ENCODE results near the gene SGPP2.
"Not testable (repeated sequence)": the region's sequence is repeated elsewhere in the genome, so short reads cannot be mapped to it uniquely, and the experiment has no call there.

SGPP2 gene

DNA sequence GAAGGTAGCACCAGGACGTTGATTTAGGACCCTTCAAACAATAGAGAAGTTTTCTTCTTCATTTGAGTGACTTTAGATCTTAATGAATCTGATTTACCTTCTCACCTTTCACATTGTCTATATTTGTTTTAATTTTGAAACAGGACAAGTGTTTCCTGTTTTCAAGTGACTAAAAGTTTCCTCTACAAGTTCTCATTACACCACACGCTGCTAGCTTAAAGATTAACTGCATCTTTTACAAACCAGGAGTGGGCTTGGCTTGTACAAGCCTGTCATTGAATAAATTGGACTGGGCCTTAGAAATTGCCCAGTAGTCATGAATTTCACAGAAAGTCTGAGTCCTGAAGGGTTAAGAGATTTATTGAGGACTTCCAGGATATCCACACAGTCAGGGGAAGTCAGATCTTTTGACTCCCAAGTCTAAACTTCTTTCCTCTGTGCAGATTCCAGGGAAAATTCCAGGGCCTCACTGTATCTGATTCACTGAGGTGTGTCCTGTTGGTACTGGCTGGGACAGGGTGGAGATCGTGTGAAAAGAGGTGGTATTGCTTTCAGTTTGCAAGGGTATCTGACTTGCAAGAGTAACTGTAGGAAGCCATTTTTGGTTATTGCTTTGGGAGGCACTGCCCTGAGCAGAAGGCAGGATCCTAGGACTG is 3.4 kb downstream of the SGPP2 start:
- no peak for DNase-seq (ENCODE audit: low read depth)

- no peak for DNase-seq (ENCODE audit: low read depth)
Measured at GRCh38 chr2:222430071-222430470, 5.7 kb downstream of the SGPP2 start.

DNA sequence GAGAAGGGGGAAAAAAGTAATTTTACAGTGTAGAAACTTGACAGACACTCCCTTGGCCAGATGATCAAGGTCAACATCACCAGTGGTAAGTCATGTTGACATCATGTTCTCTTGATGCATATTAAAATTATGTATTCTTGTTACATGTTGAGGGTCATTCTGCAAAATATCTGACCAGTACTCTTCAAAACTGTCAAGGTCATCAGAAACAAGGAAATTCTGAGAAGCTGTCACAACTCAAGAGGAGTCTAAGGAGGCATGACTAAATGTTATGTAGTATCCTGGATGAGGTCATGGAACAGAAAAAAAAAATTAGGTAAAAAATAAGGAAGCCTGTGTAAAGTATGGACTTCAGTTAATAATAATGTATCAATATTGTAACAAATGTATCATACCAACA is 6.3 kb downstream of the SGPP2 start:
- DNase-seq (ENCODE audit: low read depth), result no peak

- no peak for DNase-seq (ENCODE audit: low read depth)
Measured at GRCh38 chr2:222431869-222432268, 7.5 kb downstream of the SGPP2 start.

GRCh38 chr2:222433332-222434173 is 9.2 kb downstream of the SGPP2 start:
- DNase-seq (ENCODE audit: low read depth), result no peak

DNA sequence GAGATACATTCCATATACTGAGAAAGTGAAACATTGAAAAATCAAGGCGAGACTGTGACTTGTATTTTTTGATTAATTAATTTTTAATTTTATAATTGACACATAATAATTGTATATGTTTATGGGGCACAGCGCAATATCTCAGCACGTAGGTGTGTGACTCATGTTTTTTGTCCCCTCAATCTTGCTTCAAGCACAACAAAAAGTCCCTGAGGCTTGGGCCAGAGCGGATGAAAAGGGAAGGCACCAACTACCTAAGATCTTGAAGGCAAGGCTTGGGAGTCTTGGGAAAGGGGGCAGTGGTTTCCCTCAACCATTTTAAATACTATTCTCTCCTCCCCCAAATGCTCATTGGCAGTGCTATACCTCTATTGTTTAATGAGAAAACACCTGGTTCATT is 9.9 kb downstream of the SGPP2 start:
- DNase-seq (ENCODE audit: low read depth), result no peak

GRCh38 chr2:222435400-222436039 is 11.2 kb downstream of the SGPP2 start:
- not testable (repeated sequence) for DNase-seq (ENCODE audit: low read depth)

DNA sequence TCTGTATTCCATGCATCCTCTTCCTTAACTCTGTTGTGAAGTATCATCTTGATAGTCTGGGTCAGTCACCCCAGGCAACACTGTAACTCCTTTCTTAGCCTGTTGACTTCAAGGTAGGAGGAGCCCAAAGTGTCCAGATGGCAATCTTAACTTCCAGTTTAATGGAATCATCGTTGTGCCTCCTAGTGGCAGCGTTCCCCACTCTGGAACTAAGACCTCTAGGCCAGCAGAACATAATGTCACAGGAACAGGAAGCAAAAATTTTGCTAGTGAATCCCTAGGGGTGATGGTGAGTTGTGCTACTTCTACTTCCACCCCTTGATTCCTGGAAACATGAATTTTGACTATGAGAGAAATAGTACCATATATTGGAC is 11.7 kb downstream of the SGPP2 start:
- no peak for DNase-seq (ENCODE audit: low read depth)

DNA sequence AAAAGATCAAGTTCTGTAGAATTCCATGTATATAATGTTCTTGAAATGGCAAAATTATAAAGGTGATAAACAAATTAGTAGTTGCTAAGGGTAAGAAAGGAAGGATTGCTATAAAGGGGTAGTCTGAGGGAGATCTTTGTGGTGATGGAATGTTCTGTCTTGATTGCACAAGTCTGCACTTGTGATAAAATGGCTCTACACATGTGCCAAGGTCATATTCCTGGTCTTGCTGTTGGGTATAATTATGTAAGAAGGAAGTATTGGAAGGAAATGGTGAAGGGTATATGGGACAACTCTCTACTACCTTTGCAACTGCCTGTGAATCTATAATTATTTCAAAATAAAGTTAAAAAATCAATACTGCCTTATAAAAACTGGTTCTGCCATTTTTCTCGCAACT is 15.3 kb downstream of the SGPP2 start:
- DNase-seq (ENCODE audit: low read depth), result no peak

DNA sequence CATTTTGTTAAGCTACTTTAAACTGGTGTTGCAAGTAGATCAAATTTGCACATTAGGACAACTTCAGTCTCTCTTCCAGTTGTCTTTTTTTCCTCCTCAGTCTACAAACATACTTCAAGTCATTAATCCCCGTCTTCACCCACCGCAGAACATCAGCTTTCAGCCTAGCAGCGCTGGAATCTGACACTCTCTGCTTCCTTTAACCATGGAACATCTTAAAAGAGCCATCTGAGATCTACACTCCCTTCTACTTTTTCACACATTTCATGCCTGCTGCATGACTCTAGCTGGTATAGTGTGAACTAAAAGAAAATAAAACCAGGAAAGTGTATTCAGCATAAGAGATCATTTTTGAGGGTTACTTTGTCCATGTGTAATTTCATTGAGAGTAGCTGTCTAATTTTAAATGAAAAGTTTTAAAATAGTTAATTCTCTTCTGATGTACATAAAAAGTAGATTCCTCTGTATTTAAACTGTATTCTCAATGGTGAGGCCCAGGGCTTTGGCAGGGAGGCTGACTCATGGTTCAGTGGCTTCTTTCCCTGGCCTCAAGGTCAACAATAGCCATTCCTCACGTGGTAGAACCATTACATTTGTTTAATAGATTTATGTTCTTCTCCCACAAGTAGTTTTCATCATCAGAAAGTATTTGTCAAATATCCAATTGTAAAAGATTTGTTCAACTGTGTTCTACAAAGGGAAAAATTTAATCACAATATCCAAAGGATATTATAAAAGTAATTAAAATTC is 16.5 kb downstream of the SGPP2 start:
- DNase-seq (ENCODE audit: low read depth), result no peak

- DNase-seq (ENCODE audit: low read depth), result no peak
Measured at GRCh38 chr2:222442665-222443064, 18.3 kb downstream of the SGPP2 start.

- no peak for DNase-seq (ENCODE audit: low read depth)
Measured at GRCh38 chr2:222445227-222445626, 20.9 kb downstream of the SGPP2 start.

GRCh38 chr2:222447131-222447530 is 22.8 kb downstream of the SGPP2 start:
- DNase-seq (ENCODE audit: low read depth), result no peak

GRCh38 chr2:222448748-222449181 is 24.4 kb downstream of the SGPP2 start:
- DNase-seq (ENCODE audit: low read depth), result no peak

- no peak for DNase-seq (ENCODE audit: low read depth)
Measured at GRCh38 chr2:222450021-222450420, 25.7 kb downstream of the SGPP2 start.

GRCh38 chr2:222451224-222451674 is 26.9 kb downstream of the SGPP2 start:
- no peak for DNase-seq (ENCODE audit: low read depth)

DNA sequence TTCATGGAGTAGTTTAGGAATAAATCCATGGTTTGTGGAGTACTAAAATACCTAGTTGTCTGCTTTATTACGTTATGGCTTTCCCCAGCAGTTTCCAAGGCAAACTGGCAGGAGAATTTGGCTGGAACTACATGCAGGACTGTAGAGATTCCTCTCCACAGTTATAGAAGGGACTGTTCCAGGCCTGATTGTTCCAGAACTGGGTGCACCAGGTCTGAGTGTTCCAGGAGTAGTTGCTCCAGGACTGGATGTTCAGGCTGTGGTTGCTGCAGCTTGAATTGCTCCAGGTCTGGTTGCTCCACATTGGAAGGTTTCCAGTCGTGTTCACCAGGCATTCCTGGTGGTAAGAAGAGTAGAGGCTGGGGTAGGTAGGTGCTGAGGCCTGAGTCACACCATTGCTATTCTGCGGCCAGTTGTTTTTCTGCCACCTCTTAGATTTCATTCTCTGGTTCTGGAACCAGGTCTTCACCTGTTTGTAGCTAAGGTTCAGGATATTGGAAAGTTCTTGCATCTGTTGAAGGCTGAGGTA is 28.1 kb downstream of the SGPP2 start:
- no peak for DNase-seq (ENCODE audit: low read depth)

DNA sequence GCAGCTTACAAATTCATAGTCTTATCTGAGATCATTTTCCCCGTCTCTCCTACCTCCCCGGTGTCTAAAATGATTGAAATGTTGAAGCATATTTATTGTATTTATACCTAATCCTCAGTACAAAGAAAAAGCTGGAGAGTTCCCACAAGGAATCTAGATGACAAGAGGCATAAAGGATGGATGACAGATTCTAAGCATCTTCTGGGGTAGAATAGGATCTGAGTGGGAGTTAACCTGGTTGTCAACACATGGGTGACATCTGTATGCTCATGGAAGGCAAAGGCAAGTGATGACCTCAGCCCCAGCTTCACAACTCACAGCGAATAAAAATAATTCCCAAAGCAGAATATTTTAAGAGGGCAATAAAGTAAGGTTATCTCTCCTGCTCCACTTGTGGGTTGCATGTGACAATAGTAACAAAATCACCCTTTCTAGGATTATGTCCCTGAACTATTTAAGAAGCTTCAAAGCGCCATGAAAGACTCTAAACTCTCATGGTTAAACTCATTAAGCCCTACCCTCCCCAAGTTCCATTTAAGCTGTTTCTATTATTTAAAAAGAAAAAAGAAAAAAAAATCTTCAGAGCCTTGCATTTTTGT is 32.2 kb downstream of the SGPP2 start:
- no peak for DNase-seq (ENCODE audit: low read depth)

GRCh38 chr2:222459983-222460382 is 35.6 kb downstream of the SGPP2 start:
- DNase-seq (ENCODE audit: low read depth), result no peak

DNA sequence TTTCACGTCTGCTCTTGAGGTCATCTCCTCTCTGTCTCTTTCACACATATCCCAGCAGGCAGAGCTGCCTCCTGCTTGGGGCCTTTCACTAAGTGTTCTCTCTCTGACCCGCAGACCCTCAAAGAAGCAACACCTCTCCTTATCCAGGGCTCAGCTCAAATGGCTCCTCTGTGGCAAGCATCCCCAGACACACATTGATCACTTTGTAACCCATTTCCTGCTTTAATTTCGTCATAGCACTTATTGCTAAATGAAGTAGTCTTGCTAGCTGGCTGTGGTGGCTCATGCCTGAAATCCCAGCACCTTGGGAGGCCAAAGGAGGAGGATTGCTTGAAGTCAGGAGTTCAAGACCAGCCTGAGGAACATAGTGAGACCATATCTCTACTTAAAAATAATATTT is 41.4 kb downstream of the SGPP2 start:
- DNase-seq (ENCODE audit: low read depth), result no peak

DNA sequence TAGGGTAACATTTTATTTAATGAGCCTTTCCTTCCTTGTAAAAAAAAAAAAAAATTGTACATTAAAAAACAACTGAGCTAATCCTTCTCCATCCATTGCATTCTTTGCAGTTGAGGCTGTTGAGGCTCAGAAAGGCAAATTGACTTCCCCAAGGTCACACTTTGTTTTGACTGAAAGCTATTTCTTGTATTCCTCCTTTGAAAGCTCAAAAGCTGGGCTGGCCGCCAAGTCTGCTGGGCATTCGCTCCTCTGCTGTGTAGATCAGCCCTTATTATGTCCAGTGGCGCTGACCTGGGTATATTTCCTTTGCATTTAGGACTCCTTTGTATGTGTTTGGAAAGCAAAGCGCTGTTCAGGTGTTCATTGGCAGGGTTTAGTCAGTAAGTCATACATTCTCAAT is 44.0 kb downstream of the SGPP2 start:
- DNase-seq (ENCODE audit: low read depth), result no peak

Measured in stimulated activated CD8-positive, alpha-beta memory T cell treated with anti-CD3 and anti-CD28 coated beads, Interleukin-12 subunit alpha, Interleukin-12 subunit beta, amount 100 ng/mL, for 1 hour (primary cell).